DMS153 treated with DMSO at 0.1 percent for 48 hours (cell line): ENCODE measurements around the gene AKAP5.
"Not testable (repeated sequence)": the region's sequence is repeated elsewhere in the genome, so short reads cannot be mapped to it uniquely, and the experiment has no call there.

Source experiments
- DNase-seq: peaks from one replicate; lab custom pipeline; 2025; ENCODE audit not compliant: unreplicated experiment; lab: John Stamatoyannopoulos, UW

Gene AKAP5

GRCh38 chr14:64502456-64502855 is 37.2 kb downstream of the AKAP5 start:
- DNase-seq, result no peak

GRCh38 chr14:64502887-64503433 is 37.7 kb downstream of the AKAP5 start:
- DNase-seq, result peak; percentile 24

DNA sequence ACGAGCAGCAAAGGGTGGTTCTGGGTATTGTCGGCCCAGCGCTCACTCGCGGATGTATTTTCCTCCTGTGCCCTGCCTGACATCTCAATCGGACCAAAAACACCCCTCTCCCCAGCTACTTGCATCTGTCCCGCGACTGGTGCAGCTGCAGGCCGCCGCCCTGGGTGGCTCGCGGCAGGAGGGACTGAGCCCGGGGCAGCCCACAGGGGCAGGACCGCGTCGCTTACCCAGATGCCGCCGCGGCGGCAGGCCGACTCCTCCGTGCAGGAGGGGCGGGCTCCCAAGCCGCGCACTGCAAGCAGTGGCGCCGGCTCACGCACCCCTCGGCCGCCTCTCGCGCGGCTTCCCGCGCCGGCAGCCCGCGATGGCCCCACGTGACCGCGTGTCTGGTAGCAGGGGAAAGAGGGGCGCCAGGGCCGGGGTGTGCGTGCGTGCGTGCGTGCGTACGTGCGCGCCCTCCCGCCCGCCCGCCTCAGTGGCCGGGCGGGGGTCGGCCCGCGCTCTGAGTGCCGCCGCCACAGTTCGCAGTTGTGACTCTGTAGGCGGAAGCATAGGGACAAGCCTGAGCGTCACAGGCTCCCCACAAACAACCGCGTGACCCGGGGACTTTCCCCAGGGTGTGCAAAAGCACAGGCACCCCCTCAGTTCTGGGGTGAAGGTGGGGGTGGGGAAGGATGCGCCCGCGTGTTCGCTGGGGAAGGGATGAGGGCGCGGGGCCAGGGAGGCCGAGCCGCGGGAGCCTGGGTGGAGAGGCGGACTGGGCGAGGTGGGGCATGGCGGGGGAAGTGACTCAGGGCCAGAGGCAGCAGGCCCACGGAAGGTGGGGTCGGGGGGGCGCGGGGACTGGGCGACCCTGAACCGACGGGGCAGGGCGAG is 38.4 kb downstream of the AKAP5 start, which contains the start of gene ZBTB25:
ZBTB25 (minus strand) TSS at position 405 of the 876 bp plus-strand sequence. CDS start 13,305 bp downstream, outside the sequence.
- peak; percentile 58 for DNase-seq

DNA sequence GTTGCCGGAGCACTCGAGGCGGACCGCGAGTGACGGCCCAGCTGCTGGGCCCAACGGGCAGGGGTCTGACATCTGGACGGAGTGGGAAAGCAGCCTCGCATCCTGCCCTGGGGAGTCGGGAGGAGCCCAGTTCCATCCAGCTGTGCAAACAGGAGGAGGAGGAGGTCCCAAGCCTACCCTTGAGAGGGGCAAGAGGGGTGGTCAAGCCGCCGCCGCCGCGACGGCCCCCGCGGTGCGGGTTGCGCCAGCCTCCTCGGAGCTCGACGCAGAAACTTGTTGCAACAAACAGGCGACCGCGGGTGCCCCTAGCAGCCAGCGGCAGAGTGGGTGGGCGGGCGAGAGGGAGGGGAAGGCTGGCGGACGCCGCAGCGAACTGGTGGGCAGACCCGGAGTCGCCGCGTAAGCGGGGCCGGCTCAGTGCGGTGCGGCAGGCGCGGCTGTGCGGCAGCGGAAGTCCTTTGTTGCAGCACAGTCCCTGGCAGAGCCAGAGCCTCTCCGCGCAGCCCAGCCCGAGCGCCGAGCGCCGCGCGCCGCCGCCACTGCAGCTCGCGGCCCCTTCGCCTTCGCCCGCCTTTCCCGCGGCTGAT is 39.1 kb downstream of the AKAP5 start, which contains the start of gene ZBTB1:
ZBTB1 (plus strand) TSS at position 461 of the 587 bp plus-strand sequence. CDS start 16,735 bp downstream, outside the sequence.
- peak; percentile 70 for DNase-seq

GRCh38 chr14:64504897-64505794 is 39.8 kb downstream of the AKAP5 start:
- peak; percentile 71 for DNase-seq

- no peak for DNase-seq
Measured at GRCh38 chr14:64506721-64507120, 41.4 kb downstream of the AKAP5 start.

DNA sequence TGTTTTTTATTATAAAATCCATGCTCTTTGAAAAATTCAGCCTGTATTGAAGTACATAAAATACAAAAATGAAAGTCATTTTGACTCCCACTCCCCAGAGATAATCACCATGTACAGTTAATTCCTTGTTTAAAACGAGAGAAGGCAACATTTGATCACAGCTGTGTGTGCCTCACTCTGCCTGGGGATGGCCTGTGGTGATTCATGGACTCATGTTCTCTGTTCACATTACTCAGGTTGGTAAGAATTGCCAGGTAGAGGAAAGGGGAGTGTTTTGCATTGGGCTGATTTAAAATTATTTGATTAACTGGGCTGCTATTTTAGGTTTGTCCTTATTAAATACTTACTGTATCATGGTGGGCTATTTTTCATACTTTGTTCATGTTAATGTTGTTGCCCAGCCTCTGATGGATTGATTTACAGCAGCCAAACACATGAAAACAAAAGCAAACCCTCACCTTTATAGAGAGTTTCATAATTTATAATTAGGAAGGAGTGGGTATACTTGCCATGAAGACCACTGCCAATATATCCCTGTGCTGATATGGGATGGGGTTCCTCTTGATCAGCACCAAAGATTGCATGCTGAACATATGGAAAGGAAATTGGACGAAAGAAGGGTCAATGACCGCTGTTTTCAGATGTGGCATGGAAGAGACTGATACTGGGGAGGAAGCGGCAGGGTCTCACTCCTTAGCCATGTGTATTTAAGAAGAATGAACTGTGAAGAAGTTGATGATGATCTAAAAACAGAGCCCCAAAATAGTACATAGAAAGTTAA is 42.3 kb downstream of the AKAP5 start:
- no peak for DNase-seq

DNA sequence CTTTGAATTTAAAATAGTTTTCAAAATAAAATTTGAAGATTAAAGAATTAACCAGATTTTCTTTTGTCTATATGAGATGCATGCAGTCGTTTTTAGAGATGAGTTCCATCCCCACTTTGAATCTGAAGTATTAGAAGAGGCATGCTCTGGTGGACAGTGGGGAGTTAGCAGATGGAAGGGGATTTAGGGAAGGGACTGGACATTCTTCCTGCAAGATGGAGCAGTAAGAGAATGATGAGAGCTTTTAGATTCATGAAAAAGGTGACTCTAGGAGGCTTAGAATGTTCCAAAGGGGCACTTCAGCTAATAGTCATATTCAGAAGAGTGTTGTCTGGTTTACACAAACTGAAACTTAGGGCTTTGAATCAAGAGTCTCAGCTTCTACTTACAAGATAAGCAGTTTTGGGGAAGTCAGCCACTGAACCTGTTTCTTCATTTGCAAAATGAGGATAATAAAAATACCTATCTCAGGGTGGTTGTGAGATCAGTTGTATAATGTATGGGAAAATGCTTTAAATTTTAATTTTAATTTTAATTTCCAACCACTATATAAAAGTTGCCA is 43.0 kb downstream of the AKAP5 start:
- DNase-seq, result no peak

DNA sequence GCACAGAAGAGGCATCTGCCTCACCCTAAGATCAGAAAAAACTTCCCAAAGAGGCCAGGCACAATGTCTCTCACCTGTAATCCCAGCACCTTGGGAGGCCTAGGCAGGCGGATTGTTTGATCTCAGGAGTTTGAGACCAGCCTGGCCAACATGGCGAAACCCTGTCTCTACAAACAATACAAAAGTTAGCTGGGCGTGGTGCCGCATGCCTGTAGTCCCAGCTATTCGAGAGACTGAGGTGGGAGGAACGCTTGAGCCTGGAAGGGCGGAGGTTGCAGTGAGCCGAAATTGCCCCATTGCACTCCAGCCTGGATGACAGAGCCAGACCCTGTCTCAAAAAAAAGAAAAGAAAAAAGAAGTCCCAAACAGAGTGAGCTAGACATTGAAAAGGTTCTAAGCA is 43.7 kb downstream of the AKAP5 start:
- DNase-seq, result no peak

- peak; percentile 48 for DNase-seq
Measured at GRCh38 chr14:64510825-64511671, 45.7 kb downstream of the AKAP5 start.

DNA sequence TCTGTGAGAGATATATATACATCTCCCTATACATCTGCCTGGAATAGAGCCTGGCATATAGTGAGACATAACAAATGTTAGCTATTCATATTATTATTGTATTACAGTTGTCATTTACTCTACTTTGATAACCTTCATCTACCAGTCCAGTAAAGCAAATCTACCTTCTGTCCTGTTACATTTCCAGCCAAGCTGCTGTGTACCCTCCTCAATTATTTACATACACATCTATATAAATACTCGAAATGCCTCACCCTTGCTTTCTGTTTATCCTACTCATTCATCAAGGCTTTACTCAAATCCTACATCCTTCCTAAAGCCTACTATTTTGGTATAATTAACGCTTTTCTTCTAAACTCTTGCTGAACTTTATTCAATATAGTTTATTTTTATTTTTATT is 48.0 kb downstream of the AKAP5 start:
- no peak for DNase-seq

- no peak for DNase-seq
Measured at GRCh38 chr14:64515053-64515452, 49.8 kb downstream of the AKAP5 start.

- DNase-seq, result no peak
Measured at GRCh38 chr14:64516969-64517368, 51.7 kb downstream of the AKAP5 start.

DNA sequence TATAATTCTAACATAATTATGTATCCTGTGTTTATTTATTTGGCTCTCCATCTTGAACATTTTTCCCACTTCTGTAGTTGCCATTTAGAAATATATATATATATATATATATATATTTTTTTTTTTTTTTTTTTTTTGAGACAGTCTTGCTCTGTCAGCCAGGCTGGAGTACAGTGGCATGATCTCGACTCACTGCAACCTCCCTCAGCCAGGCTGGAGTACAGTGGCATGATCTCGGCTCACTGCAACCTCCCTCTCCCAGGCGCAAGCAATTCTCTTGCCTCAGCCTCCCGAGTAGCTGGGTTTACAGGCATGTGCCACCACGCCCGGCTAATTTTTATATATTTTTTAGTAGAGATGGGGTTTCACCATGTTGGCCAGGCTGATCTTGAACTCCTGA is 52.4 kb downstream of the AKAP5 start:
- DNase-seq, result not testable (repeated sequence)

GRCh38 chr14:64518229-64518628 is 52.9 kb downstream of the AKAP5 start:
- DNase-seq, result no peak

- no peak for DNase-seq
Measured at GRCh38 chr14:64520699-64521098, 55.4 kb downstream of the AKAP5 start.

DNA sequence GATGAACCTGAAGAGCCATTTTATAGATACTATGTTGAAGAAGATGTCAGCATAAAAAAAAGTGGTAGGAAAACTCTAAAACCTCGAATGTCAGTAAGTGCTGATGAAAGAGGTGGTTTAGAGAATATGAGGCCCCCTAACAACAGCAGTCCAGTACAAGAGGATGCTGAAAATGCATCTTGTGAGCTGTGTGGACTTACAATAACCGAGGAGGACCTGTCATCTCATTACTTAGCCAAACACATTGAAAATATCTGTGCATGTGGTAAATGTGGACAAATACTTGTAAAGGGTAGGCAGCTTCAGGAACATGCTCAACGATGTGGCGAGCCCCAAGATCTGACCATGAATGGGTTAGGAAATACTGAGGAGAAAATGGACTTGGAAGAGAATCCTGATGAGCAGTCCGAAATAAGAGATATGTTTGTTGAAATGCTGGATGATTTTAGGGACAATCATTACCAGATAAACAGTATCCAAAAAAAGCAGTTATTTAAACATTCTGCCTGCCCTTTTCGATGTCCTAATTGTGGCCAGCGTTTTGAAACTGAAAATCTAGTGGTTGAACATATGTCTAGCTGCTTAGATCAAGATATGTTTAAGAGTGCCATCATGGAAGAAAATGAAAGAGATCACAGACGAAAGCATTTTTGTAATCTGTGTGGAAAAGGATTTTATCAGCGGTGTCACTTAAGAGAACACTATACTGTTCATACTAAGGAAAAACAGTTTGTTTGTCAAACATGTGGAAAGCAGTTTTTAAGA is 57.5 kb downstream of the AKAP5 start:
- no peak for DNase-seq
